B cell (primary cell): ENCODE results near the gene PICK1.

Experiments used
- CTCF ChIP-seq: fragments of 200-600 bp; IDR thresholded peaks from one replicate; pipeline ENCODE4 v1.8.0; 2022; ENCODE audit warnings: antibody characterized with exemption, mild to moderate bottlenecking
- EZH2 ChIP-seq: IDR thresholded peaks from 2 replicates; pipeline ENCODE4 v1.6.1; 2012; ENCODE audit warnings: borderline replicate concordance, low read depth, mild to moderate bottlenecking, moderate library complexity, low read length; ENCODE audit not compliant: insufficient read depth, poor library complexity, severe bottlenecking

GRCh38 chr22:38031491-38031890 lies 25.7 kb upstream of the PICK1 start:
- TF ChIP-seq CTCF, result no peak
- TF ChIP-seq EZH2, result no peak
